ENCODE data around the gene SMIM32. TPM values are rescaled to one million over a fixed set of nuclear protein-coding genes. Genes with fewer than 3 reads are reported as not detected.

The SMIM32 gene
- total RNA-seq, 1 experiment from 2014 or later, result 0.31 TPM

DNA sequence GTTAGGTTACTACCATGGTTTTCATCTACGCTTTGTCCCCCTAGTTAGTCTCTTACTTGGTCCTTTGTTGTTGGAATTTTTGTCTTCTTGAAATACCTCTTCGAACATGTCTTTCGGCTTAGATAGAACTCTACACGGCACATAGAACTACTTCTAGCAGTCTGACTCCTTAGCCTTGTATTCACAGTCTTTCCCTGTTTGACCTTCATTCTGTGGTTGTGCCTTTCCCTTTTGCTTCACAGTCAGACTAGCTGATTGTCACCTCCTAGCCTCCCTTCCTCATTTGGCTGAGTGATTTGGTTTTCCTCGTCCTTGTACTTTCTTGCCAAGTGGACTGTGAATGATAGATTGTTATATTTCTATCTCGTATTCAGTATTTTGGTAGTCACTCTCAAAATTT is 49.6 kb downstream of the SMIM32 start:
- no peaks in the 10 kb centered on the region for H3K9me3 ChIP-seq (ENCODE audit: control insufficient read depth, insufficient read depth, low read depth, low read length)
- CTCF ChIA-PET, result no interaction called here

DNA sequence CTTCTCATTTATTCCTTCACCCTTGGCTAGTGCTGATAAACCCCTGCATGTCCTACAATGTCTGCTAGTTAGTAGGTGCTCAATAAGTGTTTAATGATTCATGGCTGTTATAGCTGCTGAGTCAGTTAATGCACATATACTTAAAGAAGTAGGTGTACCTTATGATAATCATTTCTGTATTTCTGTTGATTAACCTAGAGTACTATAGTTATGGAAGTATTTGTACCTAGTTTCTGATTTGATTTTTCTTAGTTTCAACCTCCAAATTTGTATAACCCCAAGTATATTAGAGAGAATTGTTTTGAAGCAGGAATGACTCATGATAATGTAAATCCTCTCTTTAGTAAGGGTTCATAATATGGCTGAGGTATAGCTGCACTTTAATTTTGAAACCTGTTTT is 51.4 kb downstream of the SMIM32 start:
- Histone ChIP-seq H3K36me3 (ENCODE audit: control insufficient read depth, insufficient read depth, low read length) (no peaks in the 10 kb centered on the region), H3K27me3 (ENCODE audit: control insufficient read depth, insufficient read depth, low read length) (no peaks in the 10 kb centered on the region), H3K4me1 (ENCODE audit: control insufficient read depth, insufficient read depth, low read length) (peaks cover 26% of the 10 kb centered on the region), H3K9me3 (ENCODE audit: control insufficient read depth, insufficient read depth, low read depth, low read length) (no peaks in the 10 kb centered on the region), H3K27ac (ENCODE audit: low read length) (no peak overlapping the region), H3K4me3 (ENCODE audit: low read depth in 2 of 2, low read length in 2 of 2) (no peak overlapping the region)
- ChIA-PET POLR2A (no interaction called here), CTCF (no interaction called here)
- DNase-seq (ENCODE audit: low read depth, low spot score) (no peak), ATAC-seq (0 out of 2 replicates have a peak, but pooled peaks have one; percentile 56)
- no peak for TF ChIP-seq POLR2AphosphoS5 (IDR thresholded peaks at IDR 0.05; ENCODE audit: low read depth, low read length)
- TF ChIP-seq TCF7L2 (IDR thresholded peaks at IDR 0.05; ENCODE audit: low read depth, low read length), result no peak
- TF ChIP-seq, protein P1, sequence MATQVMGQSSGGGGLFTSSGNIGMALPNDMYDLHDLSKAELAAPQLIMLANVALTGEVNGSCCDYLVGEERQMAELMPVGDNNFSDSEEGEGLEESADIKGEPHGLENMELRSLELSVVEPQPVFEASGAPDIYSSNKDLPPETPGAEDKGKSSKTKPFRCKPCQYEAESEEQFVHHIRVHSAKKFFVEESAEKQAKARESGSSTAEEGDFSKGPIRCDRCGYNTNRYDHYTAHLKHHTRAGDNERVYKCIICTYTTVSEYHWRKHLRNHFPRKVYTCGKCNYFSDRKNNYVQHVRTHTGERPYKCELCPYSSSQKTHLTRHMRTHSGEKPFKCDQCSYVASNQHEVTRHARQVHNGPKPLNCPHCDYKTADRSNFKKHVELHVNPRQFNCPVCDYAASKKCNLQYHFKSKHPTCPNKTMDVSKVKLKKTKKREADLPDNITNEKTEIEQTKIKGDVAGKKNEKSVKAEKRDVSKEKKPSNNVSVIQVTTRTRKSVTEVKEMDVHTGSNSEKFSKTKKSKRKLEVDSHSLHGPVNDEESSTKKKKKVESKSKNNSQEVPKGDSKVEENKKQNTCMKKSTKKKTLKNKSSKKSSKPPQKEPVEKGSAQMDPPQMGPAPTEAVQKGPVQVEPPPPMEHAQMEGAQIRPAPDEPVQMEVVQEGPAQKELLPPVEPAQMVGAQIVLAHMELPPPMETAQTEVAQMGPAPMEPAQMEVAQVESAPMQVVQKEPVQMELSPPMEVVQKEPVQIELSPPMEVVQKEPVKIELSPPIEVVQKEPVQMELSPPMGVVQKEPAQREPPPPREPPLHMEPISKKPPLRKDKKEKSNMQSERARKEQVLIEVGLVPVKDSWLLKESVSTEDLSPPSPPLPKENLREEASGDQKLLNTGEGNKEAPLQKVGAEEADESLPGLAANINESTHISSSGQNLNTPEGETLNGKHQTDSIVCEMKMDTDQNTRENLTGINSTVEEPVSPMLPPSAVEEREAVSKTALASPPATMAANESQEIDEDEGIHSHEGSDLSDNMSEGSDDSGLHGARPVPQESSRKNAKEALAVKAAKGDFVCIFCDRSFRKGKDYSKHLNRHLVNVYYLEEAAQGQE (IDR thresholded peaks at IDR 0.05; ENCODE audit: insufficient read depth in 1 of 2, low read depth in 2 of 2, low read length in 1 of 2), result no peak
- TF ChIP-seq SIN3A (IDR thresholded peaks at IDR 0.05; ENCODE audit: borderline replicate concordance, insufficient read depth, low read depth, low read length), result no peak
- TF ChIP-seq, protein P2, sequence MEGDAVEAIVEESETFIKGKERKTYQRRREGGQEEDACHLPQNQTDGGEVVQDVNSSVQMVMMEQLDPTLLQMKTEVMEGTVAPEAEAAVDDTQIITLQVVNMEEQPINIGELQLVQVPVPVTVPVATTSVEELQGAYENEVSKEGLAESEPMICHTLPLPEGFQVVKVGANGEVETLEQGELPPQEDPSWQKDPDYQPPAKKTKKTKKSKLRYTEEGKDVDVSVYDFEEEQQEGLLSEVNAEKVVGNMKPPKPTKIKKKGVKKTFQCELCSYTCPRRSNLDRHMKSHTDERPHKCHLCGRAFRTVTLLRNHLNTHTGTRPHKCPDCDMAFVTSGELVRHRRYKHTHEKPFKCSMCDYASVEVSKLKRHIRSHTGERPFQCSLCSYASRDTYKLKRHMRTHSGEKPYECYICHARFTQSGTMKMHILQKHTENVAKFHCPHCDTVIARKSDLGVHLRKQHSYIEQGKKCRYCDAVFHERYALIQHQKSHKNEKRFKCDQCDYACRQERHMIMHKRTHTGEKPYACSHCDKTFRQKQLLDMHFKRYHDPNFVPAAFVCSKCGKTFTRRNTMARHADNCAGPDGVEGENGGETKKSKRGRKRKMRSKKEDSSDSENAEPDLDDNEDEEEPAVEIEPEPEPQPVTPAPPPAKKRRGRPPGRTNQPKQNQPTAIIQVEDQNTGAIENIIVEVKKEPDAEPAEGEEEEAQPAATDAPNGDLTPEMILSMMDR (IDR thresholded peaks at IDR 0.05), result no peak
- in situ Hi-C loops (cut with HindIII; ENCODE audit: low pct_unique_long_range_greater_than_20kb, low sequenced_read_pairs), result no loop called here
- BruUV-seq (replicated peaks), result no TSS peak
- intact Hi-C loops (cut with micrococcal nuclease; ENCODE audit: unreplicated experiment), result no loop called here

More for the DNA sequence above, 49.6 kb downstream of the SMIM32 start:
- intact Hi-C loops (cut with micrococcal nuclease; ENCODE audit: unreplicated experiment), result no loop called here
- ATAC-seq (no peak), DNase-seq (ENCODE audit: low read depth, low spot score) (no peak)
- H3K4me1 ChIP-seq (ENCODE audit: control insufficient read depth, insufficient read depth, low read length), result peaks cover 18% of the 10 kb centered on the region
- H3K36me3 ChIP-seq (ENCODE audit: control insufficient read depth, insufficient read depth, low read length), result peaks cover 2% of the 10 kb centered on the region; the same call in 1 of the 2 replicates
- H3K27me3 ChIP-seq (ENCODE audit: control insufficient read depth, insufficient read depth, low read length), result no peaks in the 10 kb centered on the region
- no peak overlapping the region for H3K27ac ChIP-seq (ENCODE audit: low read length)
- TF ChIP-seq TCF7L2 (IDR thresholded peaks at IDR 0.05; ENCODE audit: low read depth, low read length) (no peak), SIN3A (IDR thresholded peaks at IDR 0.05; ENCODE audit: borderline replicate concordance, insufficient read depth, low read depth, low read length) (no peak), POLR2AphosphoS5 (IDR thresholded peaks at IDR 0.05; ENCODE audit: low read depth, low read length) (no peak)
- TF ChIP-seq, protein P1 (IDR thresholded peaks at IDR 0.05; ENCODE audit: insufficient read depth in 1 of 2, low read depth in 2 of 2, low read length in 1 of 2), result no peak
- TF ChIP-seq, protein P2 (IDR thresholded peaks at IDR 0.05), result no peak
- H3K4me3 ChIP-seq (ENCODE audit: low read depth in 2 of 2, low read length in 2 of 2), result no peak overlapping the region
- BruUV-seq (replicated peaks), result no TSS peak
- in situ Hi-C loops (cut with HindIII; ENCODE audit: low pct_unique_long_range_greater_than_20kb, low sequenced_read_pairs), result no loop called here
- POLR2A ChIA-PET, result no interaction called here

Data from Panc1 (cell line).